ENCODE results near the gene PITPNM1.
A peak's percentile ranks its signal among the peaks of the same experiment; 100 is the strongest.

Gene PITPNM1

DNA sequence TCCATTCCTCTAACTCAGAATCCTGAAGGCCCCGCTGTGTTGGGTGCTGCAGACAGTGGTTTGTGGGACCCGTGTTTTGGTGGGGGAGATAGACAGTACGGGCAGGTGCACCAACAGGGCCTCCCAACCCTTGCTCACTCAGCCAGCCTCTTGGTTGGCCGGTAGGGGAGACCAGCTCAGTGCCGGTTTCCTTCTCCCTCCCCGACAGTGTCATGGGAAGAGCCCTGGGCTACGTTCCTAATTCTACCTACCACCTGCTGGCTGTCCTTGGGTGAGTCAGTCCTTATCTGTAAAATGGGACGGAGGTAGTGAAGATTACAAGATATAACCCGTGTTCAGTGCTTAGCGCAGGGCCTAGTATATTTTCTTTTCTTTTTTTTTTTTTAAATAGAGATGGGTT is 42.0 kb downstream of the PITPNM1 start:
- no peak for DNase-seq

DNA sequence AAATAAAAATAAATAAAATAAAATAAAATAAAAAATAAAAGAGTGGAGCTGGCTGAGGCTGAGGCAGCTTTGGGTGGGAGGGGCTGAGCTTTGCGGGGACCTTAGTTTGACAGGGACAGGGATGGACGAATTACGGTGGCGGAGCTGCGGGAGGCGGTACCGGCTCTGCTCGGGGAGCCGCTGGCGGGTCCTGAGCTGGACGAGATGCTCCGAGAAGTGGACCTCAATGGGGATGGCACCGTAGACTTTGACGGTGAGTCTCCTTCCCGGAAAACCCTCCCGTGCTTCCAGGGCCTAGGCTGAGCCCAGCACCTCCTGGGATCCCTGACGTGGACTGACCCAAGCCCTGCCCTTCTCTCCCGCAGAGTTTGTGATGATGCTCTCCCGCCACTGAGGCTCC is 46.9 kb downstream of the PITPNM1 start:
- no peak for DNase-seq

DNA sequence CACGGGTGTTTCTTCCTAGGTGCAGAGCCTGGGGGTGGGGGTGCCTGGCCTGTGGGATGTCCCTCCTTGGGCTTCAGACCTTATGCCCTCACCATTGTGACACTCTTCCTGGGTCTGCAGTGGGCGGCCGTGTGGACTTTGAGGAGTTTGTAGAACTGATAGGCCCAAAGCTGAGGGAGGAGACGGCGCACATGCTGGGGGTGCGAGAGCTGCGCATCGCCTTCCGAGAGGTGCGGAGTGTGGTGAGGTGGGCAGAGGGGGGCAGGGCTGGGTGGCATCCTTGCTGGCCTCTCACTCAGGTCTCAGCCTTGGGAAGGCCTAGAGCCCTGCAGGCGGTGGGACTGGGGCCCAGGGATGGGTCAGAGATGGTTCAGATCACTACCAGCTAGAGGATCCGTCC is 47.7 kb downstream of the PITPNM1 start:
- DNase-seq, result no peak

DNA sequence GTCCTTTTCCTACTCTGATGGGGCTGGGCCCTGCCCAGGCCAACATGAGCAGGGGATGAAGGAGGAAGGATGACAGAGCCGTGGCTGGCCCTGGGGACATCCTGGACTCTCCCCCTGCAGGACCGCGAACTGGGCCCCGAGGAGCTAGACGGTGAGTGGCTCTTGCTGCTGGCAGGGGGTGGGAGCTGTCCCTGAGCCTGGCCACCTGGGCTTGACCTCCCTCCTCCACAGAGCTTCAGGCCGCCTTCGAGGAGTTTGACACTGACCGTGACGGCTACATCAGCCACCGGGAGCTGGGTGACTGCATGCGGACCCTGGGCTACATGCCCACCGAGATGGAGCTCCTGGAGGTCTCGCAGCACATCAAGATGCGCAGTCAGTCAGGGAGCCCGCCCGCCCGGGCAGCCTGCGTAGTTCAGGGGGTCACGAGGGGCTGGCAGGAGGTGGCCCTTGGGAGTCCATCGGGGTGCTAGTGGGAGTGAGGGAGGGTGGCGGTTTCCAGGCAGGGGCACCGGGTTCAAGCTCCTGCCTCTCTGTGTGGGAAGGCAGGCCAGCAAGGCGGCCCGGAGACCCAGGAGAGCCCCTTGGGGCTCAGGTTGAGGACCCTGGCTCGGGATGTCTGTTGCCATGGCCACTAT is 49.0 kb downstream of the PITPNM1 start:
- no peak for DNase-seq

DNA sequence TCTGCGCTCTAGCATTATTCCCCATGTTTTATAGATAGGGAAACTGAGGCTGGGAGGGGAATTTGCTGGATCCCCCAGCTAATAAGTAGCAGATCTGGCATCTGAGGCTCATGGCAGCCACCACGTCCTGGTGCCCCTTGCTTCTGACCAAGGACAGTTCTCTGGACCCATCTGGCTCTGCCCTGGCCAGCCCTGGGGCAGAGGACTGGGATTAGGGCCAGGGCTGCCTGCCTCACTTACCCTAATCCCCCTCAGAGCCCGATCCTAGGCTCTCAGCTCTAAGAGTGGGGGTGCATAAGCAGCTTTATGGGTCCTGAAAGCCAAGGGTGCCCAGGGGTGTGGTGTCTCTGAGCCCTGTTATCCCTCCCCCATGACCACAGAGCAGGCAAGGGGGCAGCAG is 50.1 kb downstream of the PITPNM1 start, which contains the start of gene CABP4:
Gene CABP4 (plus strand): TSS at position 301 of the 400 bp plus-strand sequence. CDS start 70 bp downstream, at position 371.
- no peak for DNase-seq

DNA sequence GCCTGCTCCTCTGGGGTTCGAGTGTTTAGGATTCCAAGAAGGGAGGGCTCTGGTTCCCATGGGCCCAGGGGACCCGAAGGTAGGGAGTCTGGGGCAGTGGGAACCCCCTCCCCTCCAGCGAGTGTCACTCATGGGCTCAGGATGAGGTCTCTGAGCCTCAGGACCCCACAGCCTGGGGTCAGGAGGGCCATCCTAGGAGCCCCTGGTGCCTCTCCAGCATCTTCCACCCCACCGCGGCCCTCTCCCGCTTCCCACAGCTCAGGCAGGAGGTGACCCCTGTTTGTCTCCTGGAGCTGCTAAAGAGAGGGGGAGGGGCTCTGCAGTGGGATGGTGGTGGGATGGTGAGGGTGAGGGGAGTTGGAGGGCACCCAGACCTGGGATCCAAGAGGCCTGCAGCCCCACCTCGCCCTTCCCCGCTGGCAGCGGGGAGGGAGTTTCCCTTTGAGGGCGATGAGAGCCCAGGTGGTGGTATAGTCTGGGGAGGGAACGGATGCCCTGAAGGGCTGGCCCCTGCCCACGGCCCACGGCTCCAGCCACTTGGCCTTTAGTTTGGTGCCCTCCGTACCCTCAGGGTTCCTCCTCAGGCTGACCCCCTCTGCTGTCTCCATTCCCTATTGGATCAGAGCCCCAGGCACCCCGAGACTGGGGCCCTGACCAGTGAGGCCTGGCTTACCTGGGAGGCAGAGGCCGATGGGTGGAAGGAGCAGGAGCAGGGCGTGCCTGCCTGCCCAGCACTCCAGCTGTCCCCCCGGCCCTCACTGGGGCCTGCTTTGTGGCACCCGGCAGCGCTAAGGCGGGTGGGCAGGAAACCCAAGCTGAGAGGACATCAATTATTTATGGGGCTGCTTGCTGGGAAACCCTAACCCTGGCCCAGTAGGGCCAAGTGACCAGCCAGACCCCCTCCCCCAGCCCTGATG is 51.1 kb downstream of the PITPNM1 start:
- no peak for DNase-seq

DNA sequence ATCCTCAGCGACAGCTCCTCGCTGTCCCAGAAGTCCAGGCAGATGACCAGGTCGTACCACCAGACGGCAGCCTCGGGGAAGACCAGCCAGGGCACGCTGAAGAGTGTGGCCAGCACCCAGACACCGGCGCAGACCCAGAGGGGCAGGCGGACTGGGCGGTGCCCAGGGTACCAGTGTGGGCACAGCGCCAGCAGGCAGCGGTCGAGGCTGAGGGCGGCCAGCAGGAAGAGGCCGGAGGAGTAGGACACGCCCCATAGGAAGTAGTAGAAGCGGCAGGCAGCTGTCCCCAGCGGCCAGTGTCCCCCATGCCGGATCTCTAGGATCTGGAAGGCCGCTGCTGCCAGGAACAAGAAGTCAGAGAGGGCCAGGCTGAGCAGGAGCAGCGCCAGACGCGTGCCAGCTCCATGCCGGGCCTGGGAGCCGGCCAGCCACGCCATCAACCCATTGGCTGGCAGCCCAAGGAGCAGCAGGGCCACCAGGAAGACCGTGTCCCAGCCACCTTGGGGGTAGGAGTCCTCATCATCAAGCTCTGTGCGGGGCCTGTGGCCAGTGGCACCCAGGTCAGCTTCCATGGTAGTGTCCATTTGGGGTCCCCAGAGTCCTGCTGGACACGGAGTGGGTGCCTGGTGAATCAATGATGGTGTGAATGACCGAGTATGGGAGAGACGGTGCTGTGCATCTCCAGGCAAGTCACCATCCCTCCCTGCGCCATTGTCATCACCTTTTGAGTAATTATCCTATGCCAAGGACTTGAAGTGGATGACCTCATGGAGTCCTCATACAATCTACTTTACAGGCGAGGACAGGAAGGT is 52.8 kb downstream of the PITPNM1 start, which contains the start of gene GPR152:
Gene GPR152 (minus strand): TSS at position 589 of the 812 bp plus-strand sequence. CDS start 5 bp downstream, at position 584.
- DNase-seq, result no peak

DNA sequence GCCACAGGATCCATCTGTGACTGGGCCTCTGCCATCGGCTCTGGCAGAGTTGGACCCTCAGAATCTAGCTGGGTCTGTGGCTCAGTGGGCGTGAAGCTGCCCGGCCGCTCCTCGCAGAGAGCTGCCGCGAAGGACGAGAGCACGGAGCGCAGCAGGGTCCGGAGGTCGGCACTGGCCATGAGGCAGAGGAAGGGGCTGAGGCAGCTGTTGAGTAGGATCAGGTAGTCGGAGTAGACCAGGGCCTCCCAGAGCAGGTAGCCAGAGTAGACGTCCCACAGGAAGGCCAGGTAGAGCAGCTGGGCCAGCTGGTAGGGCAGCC is 53.5 kb downstream of the PITPNM1 start:
- no peak for DNase-seq

DNA sequence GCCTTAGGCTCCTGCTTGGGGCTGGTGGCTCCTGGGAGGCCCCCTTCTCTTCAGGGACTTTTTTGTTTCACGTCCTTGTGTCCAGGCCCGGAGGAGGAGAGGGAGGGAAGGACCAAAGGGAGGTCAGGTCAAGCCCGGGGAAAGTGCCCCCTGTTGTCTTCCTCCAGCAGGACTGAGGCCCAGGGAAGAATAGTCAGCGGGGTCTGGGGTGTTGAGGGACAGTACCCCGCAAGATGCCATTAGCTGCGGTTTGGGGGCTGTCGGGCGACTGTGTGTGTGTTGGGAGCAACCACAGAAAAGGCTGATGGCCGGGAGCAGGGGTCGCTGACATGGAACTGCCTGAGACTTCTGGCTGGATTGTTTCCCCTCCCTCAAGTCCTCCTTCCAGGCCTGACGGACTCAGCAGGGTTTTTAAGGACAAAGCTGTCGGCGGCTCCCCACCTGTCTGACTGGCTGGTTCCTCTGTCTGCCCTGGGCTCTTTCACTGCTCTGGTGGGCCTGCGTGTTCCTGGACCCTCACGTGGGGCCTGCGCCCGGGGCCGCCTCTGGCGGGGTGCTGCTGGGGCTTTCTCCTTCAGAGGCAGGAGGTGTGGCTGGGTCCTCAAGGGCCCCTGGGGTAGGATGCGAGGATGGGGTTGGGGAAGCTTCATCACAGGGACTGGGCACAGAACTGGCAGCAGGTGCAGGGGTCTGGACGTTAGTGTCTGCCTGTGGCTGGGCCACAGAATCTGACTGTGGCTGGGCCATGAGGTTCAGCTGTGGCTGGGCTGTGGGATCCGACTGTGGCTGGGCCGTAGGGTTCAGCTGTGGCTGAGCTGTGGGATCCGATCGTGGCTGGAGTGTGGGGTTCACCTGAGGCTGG is 54.1 kb downstream of the PITPNM1 start:
- no peak for DNase-seq

DNA sequence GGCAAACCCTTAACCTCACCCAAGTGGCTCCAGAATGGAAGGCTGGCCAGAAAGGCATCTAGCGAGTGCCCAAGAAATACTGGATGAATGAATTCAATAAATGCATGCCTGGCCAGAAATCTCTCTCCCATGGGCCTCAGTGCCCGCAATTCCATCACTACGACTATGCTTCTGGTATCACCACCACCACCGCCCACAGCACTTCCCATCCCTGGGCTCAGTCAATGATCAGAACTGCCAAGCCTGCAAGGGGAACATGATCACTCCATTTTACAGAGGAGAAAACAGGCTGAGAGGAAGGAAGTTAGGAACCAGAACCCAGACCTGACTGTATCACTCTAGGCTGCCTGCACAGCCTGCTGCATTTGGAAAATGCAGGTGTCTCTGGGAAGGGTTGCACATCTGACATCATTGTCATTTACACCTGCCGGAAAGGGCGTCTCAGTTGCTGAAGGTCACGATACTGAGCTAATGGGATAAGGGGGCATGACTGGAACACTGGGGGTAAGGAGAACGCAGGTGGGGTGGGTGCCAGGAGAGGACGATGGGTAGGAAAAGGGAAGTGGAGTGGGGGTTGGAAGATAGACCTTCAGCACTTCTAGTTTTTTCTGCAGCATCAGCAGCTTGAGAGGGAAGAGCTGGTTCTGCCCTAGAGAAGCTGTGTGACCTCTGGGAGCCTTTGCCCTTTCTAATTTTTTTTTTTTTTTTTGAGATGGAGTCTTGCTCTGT is 55.9 kb downstream of the PITPNM1 start:
- peak; percentile 25 for DNase-seq

DNA sequence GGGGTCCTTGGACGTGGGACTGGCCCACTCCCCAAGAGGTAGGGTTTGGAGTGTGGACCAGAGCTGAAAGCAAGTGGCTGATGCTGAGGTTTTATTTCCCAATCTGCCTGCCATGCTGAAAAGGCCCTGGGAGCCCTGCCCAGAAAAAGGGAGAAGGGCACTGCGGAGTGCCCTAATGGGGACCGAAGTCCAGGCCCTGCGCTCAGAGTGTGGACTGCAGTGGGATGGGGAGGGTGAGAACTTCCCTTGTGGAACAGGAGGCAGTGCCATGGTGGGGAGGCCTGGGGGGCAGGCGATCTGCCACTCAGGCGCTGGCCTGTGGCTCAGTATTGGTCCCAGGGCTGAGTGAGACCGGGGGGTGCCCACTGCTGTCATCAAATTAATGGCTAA is 56.9 kb downstream of the PITPNM1 start:
- no peak for DNase-seq

DNA sequence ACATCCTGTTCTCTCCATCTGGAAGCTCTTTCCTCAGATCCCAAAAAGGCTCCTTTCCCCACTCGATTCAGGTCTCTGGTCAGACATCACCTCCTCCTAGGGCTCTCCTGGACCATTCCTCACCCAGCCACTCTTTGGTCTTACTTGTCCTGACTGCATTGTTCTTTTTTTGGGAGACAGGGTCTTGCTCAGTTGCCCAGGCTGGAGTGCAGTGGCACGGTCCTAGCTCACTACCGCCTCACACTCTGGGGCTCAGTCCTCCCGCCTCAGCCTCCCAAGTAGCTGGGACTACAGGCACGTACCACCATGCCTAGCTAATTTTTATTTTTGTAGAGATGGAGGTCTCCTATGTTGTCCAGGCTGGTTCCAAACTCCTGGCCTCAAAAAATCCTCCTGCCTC is 59.6 kb downstream of the PITPNM1 start:
- DNase-seq, result no peak

DNA sequence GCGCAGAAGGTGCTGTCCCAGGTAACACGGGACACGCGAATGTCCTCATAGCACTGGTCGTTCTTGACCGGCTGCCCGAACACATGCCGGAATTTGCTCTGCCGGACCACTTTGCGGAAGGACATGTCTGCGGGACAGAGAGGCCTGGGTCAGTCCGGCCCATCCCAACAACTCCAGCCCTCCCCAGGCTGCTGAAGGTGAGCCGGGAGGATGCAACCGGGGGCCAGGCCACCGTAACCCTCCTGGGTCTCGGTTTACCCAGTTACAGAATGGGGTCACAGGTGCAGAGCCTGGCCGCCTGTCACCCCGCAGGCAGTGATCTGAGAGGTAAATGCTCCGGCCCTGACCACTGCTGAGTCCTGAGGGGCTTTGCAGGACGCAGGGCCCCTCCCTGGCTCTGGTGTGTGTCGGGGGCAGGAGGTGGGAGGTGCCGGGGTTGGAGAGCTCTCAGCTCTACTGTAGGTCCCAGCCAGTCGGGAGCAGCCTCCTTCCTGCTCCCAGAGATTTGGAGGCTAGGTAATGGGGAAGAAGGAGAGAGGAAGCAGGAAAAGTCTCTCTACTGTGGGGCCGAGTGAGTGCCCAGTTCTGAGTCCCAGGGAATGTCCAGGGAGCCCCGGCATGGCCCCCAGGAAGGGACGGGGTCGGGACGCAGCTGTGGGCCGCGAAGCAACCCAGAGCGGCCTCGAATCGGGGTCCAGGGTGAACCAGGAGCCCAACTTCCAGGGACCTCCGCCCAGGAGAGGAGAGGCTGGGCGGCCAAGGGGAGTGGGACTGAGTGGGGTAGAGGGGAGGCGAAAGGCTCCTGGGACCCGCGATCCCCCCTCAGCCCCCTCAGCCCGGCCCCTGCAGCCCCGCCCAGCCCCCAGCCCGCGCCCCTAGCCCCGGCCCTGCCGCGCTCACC is 62.4 kb downstream of the PITPNM1 start:
- no peak for DNase-seq
